Keratinocyte (primary cell): ENCODE measurements around the gene ADAMTS17. TPM values are rescaled to one million over a fixed set of nuclear protein-coding genes. Genes with fewer than 3 reads are reported as not detected.

Source experiments
- DNase-seq: peaks from one replicate; pipeline ENCODE4 v3.0.0-alpha.2; 2011; ENCODE audit warnings: low read depth, missing footprints, low spot score
- FAIRE-seq: peaks from 2 replicates; lab custom pipeline; 2011; peaks lifted over from hg19 to GRCh38; lab: Jason Lieb, UNC
- H2AFZ ChIP-seq: 2 replicates; pipeline ENCODE4 v1.6.0; 2012; ENCODE audit warnings: low read length, control low read depth, inconsistent platforms; ENCODE audit not compliant: control insufficient read depth
- H3K27ac ChIP-seq: 2 replicates; pipeline ENCODE4 v1.5.1; 2011; ENCODE audit warnings: low read length; ENCODE audit not compliant: control insufficient read depth, insufficient read depth
- H3K27me3 ChIP-seq: 3 replicates; pipeline ENCODE4 v1.6.0; 2011; ENCODE audit warnings: low read length; ENCODE audit not compliant: control insufficient read depth, insufficient read depth; ENCODE audit errors: extremely low read depth
- H3K36me3 ChIP-seq, 2 experiments: 2 replicates in 1 of 2; 3 replicates in 1 of 2; pipeline ENCODE4 v1.5.1; 2011; ENCODE audit warnings: low read length in 2 of 2, mild to moderate bottlenecking in 1 of 2; ENCODE audit not compliant: control insufficient read depth in 2 of 2, insufficient read depth in 2 of 2; ENCODE audit errors: extremely low read depth in 1 of 2
- H3K4me1 ChIP-seq: 3 replicates; pipeline ENCODE4 v1.5.1; 2011; ENCODE audit warnings: low read length; ENCODE audit not compliant: control insufficient read depth, insufficient read depth; ENCODE audit errors: extremely low read depth
- H3K4me2 ChIP-seq: 3 replicates; pipeline ENCODE4 v1.6.0; 2011; ENCODE audit warnings: low read depth, low read length; ENCODE audit not compliant: control insufficient read depth, insufficient read depth; ENCODE audit errors: extremely low read depth
- H3K4me3 ChIP-seq, 3 experiments: fragments of 200-600 bp in 1 of 3; sonication (generic) in 1 of 3; 2 replicates in 2 of 3; 3 replicates in 1 of 3; pipeline ENCODE4 v1.5.1; 2011 to 2016; ENCODE audit warnings: low read length in 3 of 3, mild to moderate bottlenecking in 3 of 3, control low read depth in 2 of 3, inconsistent platforms in 1 of 3, low read depth in 1 of 3, mixed read lengths in 1 of 3, mixed run types in 1 of 3, moderate library complexity in 1 of 3; ENCODE audit not compliant: control insufficient read depth in 2 of 3, insufficient read depth in 2 of 3; ENCODE audit errors: extremely low read depth in 1 of 3
- H3K79me2 ChIP-seq: 2 replicates; pipeline ENCODE4 v1.6.0; 2012; ENCODE audit warnings: low read length; ENCODE audit not compliant: control insufficient read depth, insufficient read depth
- H3K9ac ChIP-seq: 3 replicates; pipeline ENCODE4 v1.6.0; 2011; ENCODE audit warnings: low read length; ENCODE audit not compliant: control insufficient read depth, insufficient read depth; ENCODE audit errors: extremely low read depth
- H3K9me1 ChIP-seq: 3 replicates; pipeline ENCODE4 v1.6.0; 2011; ENCODE audit warnings: low read length; ENCODE audit not compliant: control insufficient read depth, insufficient read depth; ENCODE audit errors: extremely low read depth
- H3K9me3 ChIP-seq: 2 replicates; pipeline ENCODE4 v1.5.1; 2012; ENCODE audit warnings: low read depth, low read length; ENCODE audit not compliant: control insufficient read depth
- H4K20me1 ChIP-seq: 3 replicates; pipeline ENCODE4 v1.6.0; 2011; ENCODE audit warnings: low read length; ENCODE audit not compliant: control insufficient read depth, insufficient read depth; ENCODE audit errors: extremely low read depth
- CTCF ChIP-seq, 3 experiments: IDR thresholded peaks in 1 of 3; conservative IDR thresholded peaks in 1 of 3; optimal IDR thresholded peaks in 1 of 3; 2 replicates in 2 of 3; 3 replicates in 1 of 3; pipeline versions ENCODE3 to v1.5.1; 2011; ENCODE audit warnings: low read length in 3 of 3, mild to moderate bottlenecking in 3 of 3, moderate library complexity in 2 of 3, control low read depth in 1 of 3, inconsistent platforms in 1 of 3; ENCODE audit not compliant: insufficient read depth in 2 of 3; ENCODE audit errors: extremely low read depth in 1 of 3
- EZH2 ChIP-seq: IDR thresholded peaks from one replicate; pipeline ENCODE4 v1.6.1; 2012; ENCODE audit warnings: inconsistent platforms, mild to moderate bottlenecking, low read length, moderate library complexity
- dilution Hi-C: fragments of 300-500 bp; cut with MboI; formaldehyde crosslinking; loops from one replicate; pipeline ENCODE4 v1.7.0; 2020; ENCODE audit warnings: low sequenced_read_pairs; ENCODE audit not compliant: extremely low pct_ligation_motif_present
- polyA plus RNA-seq, 5 experiments: library from polyadenylated mRNA; depleted of rRNA in 3 of 5; stranded (reverse) in 3 of 5; stranded (forward) in 1 of 5; unstranded in 1 of 5; fragments of >200 nt; gene quantifications; 1 replicate in 1 of 5; 2 replicates in 3 of 5; 3 replicates in 1 of 5; pipeline versions ENCODE4 v1.2.1 to v1.2.3, GENCODE V29; 2011 to 2012; ENCODE audit warnings: missing spikeins in 2 of 5, low read depth in 1 of 5, low replicate concordance in 1 of 5

Gene ADAMTS17
- polyA plus RNA-seq, 1 donor (not counting 4 experiments of a cell fraction or from before 2014, with no cell fraction given): 0.18 TPM

- Histone ChIP-seq H2AFZ (no peak overlapping the region), H4K20me1 (no peaks in the 10 kb centered on the region), H3K79me2 (no peaks in the 10 kb centered on the region), H3K27me3 (peaks cover 6% of the 10 kb centered on the region), H3K9me1 (no peaks in the 10 kb centered on the region), H3K4me3 (no peak overlapping the region), H3K27ac (no peak overlapping the region), H3K9me3 (no peaks in the 10 kb centered on the region), H3K36me3 (no peaks in the 10 kb centered on the region), H3K4me2 (no peak overlapping the region), H3K9ac (no peak overlapping the region), H3K4me1 (peaks cover 7% of the 10 kb centered on the region)
- dilution Hi-C loops: no loop called here
- no peak for DNase-seq
- TF ChIP-seq CTCF (optimal IDR thresholded peaks at IDR 0.05 in 1 of 3, IDR thresholded peaks at IDR 0.05 in 1 of 3, conservative IDR thresholded peaks at IDR 0.05 in 1 of 3; ENCODE audit: extremely low read depth in 1 of 3, insufficient read depth in 2 of 3, low read length in 3 of 3): no peak
- no peak for TF ChIP-seq EZH2
- FAIRE-seq: no peak
These were observed 13.6 kb upstream of the ADAMTS17 start for GRCh38 chr15:100355342-100355741.

- no peak overlapping the region for H3K4me2 ChIP-seq
- no peak for DNase-seq
- H3K36me3 ChIP-seq: no peaks in the 10 kb centered on the region
- no peak overlapping the region for H3K27ac ChIP-seq
- no peaks in the 10 kb centered on the region for H3K9me1 ChIP-seq
- H3K4me3 ChIP-seq: no peak overlapping the region
- TF ChIP-seq CTCF (optimal IDR thresholded peaks at IDR 0.05 in 1 of 3, IDR thresholded peaks at IDR 0.05 in 1 of 3, conservative IDR thresholded peaks at IDR 0.05 in 1 of 3; ENCODE audit: extremely low read depth in 1 of 3, insufficient read depth in 2 of 3, low read length in 3 of 3) (no peak), EZH2 (no peak)
- no peaks in the 10 kb centered on the region for H3K79me2 ChIP-seq
- H3K9ac ChIP-seq: no peak overlapping the region
- H4K20me1 ChIP-seq: no peaks in the 10 kb centered on the region
- H3K4me1 ChIP-seq: peaks cover 21% of the 10 kb centered on the region
- dilution Hi-C loops: no loop called here
- no peak for FAIRE-seq
- H3K9me3 ChIP-seq: no peaks in the 10 kb centered on the region
- peaks cover 6% of the 10 kb centered on the region for H3K27me3 ChIP-seq
- H2AFZ ChIP-seq: no peak overlapping the region
These were observed 11.7 kb upstream of the ADAMTS17 start for GRCh38 chr15:100353449-100353848.
